ENCODE data around the gene MYBPH.

MYBPH gene

DNA sequence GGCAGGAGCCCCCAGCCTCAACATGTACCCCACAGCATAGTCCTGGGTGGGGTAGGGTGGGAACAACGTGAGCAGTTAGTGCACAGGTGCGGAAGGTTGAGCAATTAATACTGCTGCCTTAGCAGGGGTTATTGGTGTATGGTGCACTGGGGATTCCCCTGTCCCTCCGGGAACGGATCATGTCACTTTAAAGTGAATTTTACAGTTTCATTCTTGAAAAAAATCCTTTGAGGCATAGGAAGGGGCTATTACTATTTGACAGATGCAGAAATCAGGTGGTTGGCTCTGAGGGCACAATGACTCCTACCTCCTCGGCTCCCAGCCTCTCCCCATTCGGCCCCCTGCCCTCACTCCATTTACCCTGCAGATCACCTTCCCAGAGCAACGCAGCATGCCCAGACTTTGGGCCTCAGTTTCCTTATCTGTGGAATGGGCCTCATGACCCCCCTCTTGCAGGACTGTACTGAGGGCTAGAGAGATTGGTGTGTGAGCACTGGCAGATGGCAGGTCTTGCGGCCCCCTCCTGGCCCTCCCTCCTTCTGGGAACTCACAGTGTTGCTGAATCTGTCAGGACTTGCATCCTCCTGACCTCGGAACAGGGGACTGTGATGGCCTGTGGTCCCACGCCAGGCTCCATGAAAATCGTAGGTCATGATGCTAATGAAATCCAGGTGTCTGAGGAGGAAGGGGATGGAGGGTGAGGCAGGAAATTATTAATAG is 5.1 kb upstream of the MYBPH start:
- no peak for TF ChIP-seq EZH2 (IDR thresholded peaks at IDR 0.05; ENCODE audit: borderline replicate concordance, low read length)
- TF ChIP-seq, protein P1, sequence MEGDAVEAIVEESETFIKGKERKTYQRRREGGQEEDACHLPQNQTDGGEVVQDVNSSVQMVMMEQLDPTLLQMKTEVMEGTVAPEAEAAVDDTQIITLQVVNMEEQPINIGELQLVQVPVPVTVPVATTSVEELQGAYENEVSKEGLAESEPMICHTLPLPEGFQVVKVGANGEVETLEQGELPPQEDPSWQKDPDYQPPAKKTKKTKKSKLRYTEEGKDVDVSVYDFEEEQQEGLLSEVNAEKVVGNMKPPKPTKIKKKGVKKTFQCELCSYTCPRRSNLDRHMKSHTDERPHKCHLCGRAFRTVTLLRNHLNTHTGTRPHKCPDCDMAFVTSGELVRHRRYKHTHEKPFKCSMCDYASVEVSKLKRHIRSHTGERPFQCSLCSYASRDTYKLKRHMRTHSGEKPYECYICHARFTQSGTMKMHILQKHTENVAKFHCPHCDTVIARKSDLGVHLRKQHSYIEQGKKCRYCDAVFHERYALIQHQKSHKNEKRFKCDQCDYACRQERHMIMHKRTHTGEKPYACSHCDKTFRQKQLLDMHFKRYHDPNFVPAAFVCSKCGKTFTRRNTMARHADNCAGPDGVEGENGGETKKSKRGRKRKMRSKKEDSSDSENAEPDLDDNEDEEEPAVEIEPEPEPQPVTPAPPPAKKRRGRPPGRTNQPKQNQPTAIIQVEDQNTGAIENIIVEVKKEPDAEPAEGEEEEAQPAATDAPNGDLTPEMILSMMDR (IDR thresholded peaks at IDR 0.05; ENCODE audit: low read length): no peak
- H3K9me2 ChIP-seq (ENCODE audit: low read depth, low read length): no peaks in the 10 kb centered on the region
- no peaks in the 10 kb centered on the region for H3K4me1 ChIP-seq (ENCODE audit: insufficient read depth, low read length, severe bottlenecking)
- H3K9ac ChIP-seq (ENCODE audit: low read length): no peak overlapping the region
- no peak overlapping the region for H3K4me2 ChIP-seq (ENCODE audit: low read length)
- H4K20me1 ChIP-seq (ENCODE audit: insufficient read depth, low read length): no peaks in the 10 kb centered on the region
- no peak overlapping the region for H3K27ac ChIP-seq (ENCODE audit: low read depth, low read length, poor library complexity, severe bottlenecking)
- H3F3A ChIP-seq (ENCODE audit: insufficient read depth, low read length): no peaks in the 10 kb centered on the region
- H3K27me3 ChIP-seq (ENCODE audit: insufficient read depth, low read length): no peaks in the 10 kb centered on the region
- H3K79me2 ChIP-seq (ENCODE audit: insufficient read depth, low read length): no peaks in the 10 kb centered on the region
- no peak overlapping the region for H2AFZ ChIP-seq (ENCODE audit: low read length)
- no peaks in the 10 kb centered on the region for H3K9me3 ChIP-seq (ENCODE audit: low read length)
- H3K36me3 ChIP-seq (ENCODE audit: insufficient read depth, low read length): no peaks in the 10 kb centered on the region
- no peak overlapping the region for H3K4me3 ChIP-seq (ENCODE audit: low read depth, low read length, poor library complexity, severe bottlenecking)

DNA sequence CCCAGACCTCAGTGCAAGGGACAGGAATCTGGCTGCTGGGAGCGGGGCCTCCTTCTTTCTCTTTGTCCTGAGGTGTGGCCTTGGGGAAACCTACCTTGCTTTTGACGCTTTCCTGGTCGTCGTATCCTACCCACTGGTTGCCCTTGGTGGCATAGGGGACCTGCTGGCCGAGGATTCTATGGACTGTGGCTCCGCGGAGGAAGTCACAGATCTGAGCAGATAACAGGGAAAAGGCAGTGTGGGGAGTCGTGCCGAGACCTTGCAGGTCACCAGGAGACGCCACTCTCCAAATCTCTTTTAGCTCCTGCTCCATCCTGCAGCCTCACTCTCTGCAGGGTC is 4.0 kb upstream of the MYBPH start:
- no peak overlapping the region for H3K27ac ChIP-seq (ENCODE audit: low read depth, low read length, poor library complexity, severe bottlenecking)
- H3K4me2 ChIP-seq (ENCODE audit: low read length): no peak overlapping the region
- H3K9me3 ChIP-seq (ENCODE audit: low read length): no peaks in the 10 kb centered on the region
- no peaks in the 10 kb centered on the region for H4K20me1 ChIP-seq (ENCODE audit: insufficient read depth, low read length)
- H3K4me3 ChIP-seq (ENCODE audit: low read depth, low read length, poor library complexity, severe bottlenecking): no peak overlapping the region
- no peaks in the 10 kb centered on the region for H3K79me2 ChIP-seq (ENCODE audit: insufficient read depth, low read length)
- no peak overlapping the region for H3K9ac ChIP-seq (ENCODE audit: low read length)
- H3K9me2 ChIP-seq (ENCODE audit: low read depth, low read length): no peaks in the 10 kb centered on the region
- H3K36me3 ChIP-seq (ENCODE audit: insufficient read depth, low read length): no peaks in the 10 kb centered on the region
- H3K4me1 ChIP-seq (ENCODE audit: insufficient read depth, low read length, severe bottlenecking): no peaks in the 10 kb centered on the region
- no peak for TF ChIP-seq EZH2 (IDR thresholded peaks at IDR 0.05; ENCODE audit: borderline replicate concordance, low read length)
- TF ChIP-seq, protein P1 (IDR thresholded peaks at IDR 0.05; ENCODE audit: low read length): no peak
- H2AFZ ChIP-seq (ENCODE audit: low read length): no peak overlapping the region
- no peaks in the 10 kb centered on the region for H3K27me3 ChIP-seq (ENCODE audit: insufficient read depth, low read length)
- no peaks in the 10 kb centered on the region for H3F3A ChIP-seq (ENCODE audit: insufficient read depth, low read length)

DNA sequence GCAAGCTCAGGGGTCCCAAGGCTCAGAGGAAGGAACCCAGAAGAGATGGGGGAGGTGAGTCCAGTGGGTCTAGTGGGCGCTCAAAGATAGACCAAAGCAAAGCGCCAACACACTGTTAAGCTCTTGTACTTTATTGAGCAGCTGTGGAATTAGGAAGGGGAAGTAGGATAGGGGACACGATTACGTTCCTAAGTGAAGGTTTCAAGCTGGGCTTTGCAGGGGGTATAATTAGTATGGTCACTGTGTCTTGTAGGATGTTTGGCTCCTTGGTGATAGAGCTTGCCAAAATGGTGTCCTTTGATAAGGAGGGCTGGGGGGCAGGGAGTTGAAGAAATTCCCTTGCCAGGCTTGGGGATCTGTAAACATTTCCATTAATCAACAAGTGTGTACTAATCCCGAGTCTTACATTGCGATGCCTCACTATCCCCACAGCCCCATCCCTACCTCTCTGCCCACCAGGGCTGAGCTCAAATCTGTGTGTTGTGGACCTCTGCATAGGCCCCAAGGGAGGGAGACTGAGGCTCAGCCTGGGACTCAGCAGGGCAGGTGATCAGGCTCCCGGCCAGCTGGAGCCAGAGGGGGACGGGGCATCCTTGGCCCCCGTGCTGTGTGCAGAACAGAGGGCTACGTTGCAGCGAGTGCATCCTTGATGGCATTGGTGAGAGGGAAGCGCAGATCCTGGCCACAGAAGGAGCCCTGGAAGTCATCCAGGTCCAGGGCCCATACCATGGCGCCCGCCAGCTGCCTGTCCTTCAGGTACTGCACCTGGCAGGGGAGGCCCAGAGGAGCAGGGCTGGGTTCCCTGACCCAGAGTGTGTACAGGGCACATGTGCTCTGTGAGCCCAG is 3.4 kb upstream of the MYBPH start:
- Histone ChIP-seq H3K9me2 (ENCODE audit: low read depth, low read length) (no peaks in the 10 kb centered on the region), H3K79me2 (ENCODE audit: insufficient read depth, low read length) (no peaks in the 10 kb centered on the region), H3K9ac (ENCODE audit: low read length) (no peak overlapping the region), H3K4me1 (ENCODE audit: insufficient read depth, low read length, severe bottlenecking) (no peaks in the 10 kb centered on the region), H4K20me1 (ENCODE audit: insufficient read depth, low read length) (no peaks in the 10 kb centered on the region), H3K4me3 (ENCODE audit: low read depth, low read length, poor library complexity, severe bottlenecking) (no peak overlapping the region), H3F3A (ENCODE audit: insufficient read depth, low read length) (no peaks in the 10 kb centered on the region), H3K9me3 (ENCODE audit: low read length) (no peaks in the 10 kb centered on the region), H3K4me2 (ENCODE audit: low read length) (no peak overlapping the region), H3K36me3 (ENCODE audit: insufficient read depth, low read length) (no peaks in the 10 kb centered on the region), H3K27ac (ENCODE audit: low read depth, low read length, poor library complexity, severe bottlenecking) (no peak overlapping the region), H3K27me3 (ENCODE audit: insufficient read depth, low read length) (no peaks in the 10 kb centered on the region), H2AFZ (ENCODE audit: low read length) (no peak overlapping the region)
- TF ChIP-seq EZH2 (IDR thresholded peaks at IDR 0.05; ENCODE audit: borderline replicate concordance, low read length): no peak
- TF ChIP-seq, protein P1 (IDR thresholded peaks at IDR 0.05; ENCODE audit: low read length): no peak

Measured in OCI-LY1 (cell line).